Neural progenitor cell (in vitro differentiated cells): Measurements from ENCODE around the gene TMEM273. TPM values are rescaled to one million over a fixed set of nuclear protein-coding genes. Genes with fewer than 3 reads are reported as not detected.

Source experiments
- DNase-seq: peaks from one replicate; pipeline ENCODE4 v3.0.0-alpha.2; 2016; ENCODE audit warnings: low spot score
- H2AFZ ChIP-seq: fragments of 200-600 bp; sonication (generic); replicated peaks from 2 replicates; pipeline ENCODE4 v1.6.1; 2016; ENCODE audit warnings: antibody characterized with exemption
- H3F3A ChIP-seq: fragments of 200-600 bp; sonication (generic); 2 replicates; pipeline ENCODE4 v1.6.1; 2016; ENCODE audit warnings: antibody characterized with exemption, low read depth
- H3K27ac ChIP-seq: fragments of 200-600 bp; sonication (generic); 2 replicates; pipeline ENCODE4 v1.5.1; 2016; ENCODE audit warnings: mild to moderate bottlenecking
- H3K27me3 ChIP-seq: fragments of 200-600 bp; sonication (generic); 2 replicates; pipeline ENCODE4 v1.6.1; 2016; ENCODE audit warnings: mild to moderate bottlenecking, moderate library complexity
- H3K36me3 ChIP-seq: fragments of 200-600 bp; sonication (generic); 2 replicates; pipeline ENCODE4 v1.5.1; 2016
- H3K4me1 ChIP-seq: fragments of 200-600 bp; sonication (generic); 2 replicates; pipeline ENCODE4 v1.6.1; 2016; ENCODE audit warnings: mixed run types
- H3K4me2 ChIP-seq: fragments of 200-600 bp; sonication (generic); 2 replicates; pipeline ENCODE4 v1.6.1; 2016
- H3K4me3 ChIP-seq: fragments of 200-600 bp; sonication (generic); 2 replicates; pipeline ENCODE4 v1.5.1; 2016
- H3K79me2 ChIP-seq: fragments of 200-600 bp; sonication (generic); 2 replicates; pipeline ENCODE4 v1.6.1; 2016; ENCODE audit warnings: low read depth
- H3K9ac ChIP-seq: fragments of 200-600 bp; sonication (generic); 2 replicates; pipeline ENCODE4 v1.6.1; 2016
- H3K9me3 ChIP-seq: fragments of 200-600 bp; sonication (generic); 2 replicates; pipeline ENCODE4 v1.5.1; 2016; ENCODE audit warnings: low read depth
- H4K20me1 ChIP-seq: fragments of 200-600 bp; sonication (generic); 2 replicates; pipeline ENCODE4 v1.6.1; 2016; ENCODE audit warnings: low read depth
- H3K27ac Mint-ChIP-seq: 3 replicates; pipeline ENCODE4 v1.8.0; 2021; ENCODE audit warnings: mixed read lengths
- H3K27me3 Mint-ChIP-seq: 2 replicates; pipeline ENCODE4 v1.8.0; 2022; ENCODE audit warnings: low read depth, mild to moderate bottlenecking, inconsistent platforms, moderate library complexity, mixed read lengths; ENCODE audit not compliant: insufficient read depth
- H3K36me3 Mint-ChIP-seq: 3 replicates; pipeline ENCODE4 v1.8.0; 2021; ENCODE audit warnings: mixed read lengths
- H3K4me1 Mint-ChIP-seq: 3 replicates; pipeline ENCODE4 v1.8.0; 2021; ENCODE audit warnings: mixed read lengths
- H3K4me3 Mint-ChIP-seq: 3 replicates; pipeline ENCODE4 v1.8.0; 2021; ENCODE audit warnings: mild to moderate bottlenecking, moderate library complexity, mixed read lengths
- H3K9me3 Mint-ChIP-seq: 3 replicates; pipeline ENCODE4 v1.8.0; 2020; ENCODE audit warnings: mixed read lengths
- EZH2 ChIP-seq: fragments of 200-600 bp; sonication (generic); IDR thresholded peaks from 2 replicates; pipeline ENCODE4 v1.6.1; 2017; ENCODE audit warnings: antibody characterized with exemption, mild to moderate bottlenecking, moderate library complexity
- EZH2phosphoT487 ChIP-seq: fragments of 200-600 bp; sonication (generic); IDR thresholded peaks from 2 replicates; pipeline ENCODE4 v1.6.1; 2017; ENCODE audit warnings: antibody characterized with exemption
- total RNA-seq: library from RNA; depleted of rRNA; stranded (reverse); fragments of >200 nt; gene quantifications from 2 replicates; pipeline ENCODE4 v1.2.3, GENCODE V29; 2015; ENCODE audit warnings: low replicate concordance
- TF ChIP-seq, protein P1 (sequence below): fragments of 200-600 bp; sonication (generic); IDR thresholded peaks from 2 replicates; pipeline ENCODE4 v1.5.1; 2017; ENCODE audit warnings: antibody characterized with exemption, mild to moderate bottlenecking

Gene TMEM273
- total RNA-seq, 1 donor from 2014 or later: not detected

GRCh38 chr10:49187044-49187484 lies 1.1 kb downstream of the TMEM273 start:
- H3K4me1 Mint-ChIP-seq: peaks cover 7% of the 10 kb centered on the region
- Histone ChIP-seq H3K9ac (no peak overlapping the region), H3K27ac (no peak overlapping the region)

GRCh38 chr10:49186613-49187012 lies 1.6 kb downstream of the TMEM273 start:
- Histone ChIP-seq H3K4me1 (peaks cover 8% of the 10 kb centered on the region), H3K27ac (no peak overlapping the region), H3K9ac (no peak overlapping the region), H3F3A (no peaks in the 10 kb centered on the region), H3K36me3 (no peaks in the 10 kb centered on the region), H3K79me2 (no peaks in the 10 kb centered on the region), H3K4me3 (no peak overlapping the region), H3K27me3 (no peaks in the 10 kb centered on the region), H4K20me1 (no peaks in the 10 kb centered on the region), H3K9me3 (no peaks in the 10 kb centered on the region), H2AFZ (no peak overlapping the region), H3K4me2 (no peak overlapping the region)
- no peak for DNase-seq
- TF ChIP-seq EZH2: no peak
- no peak for TF ChIP-seq EZH2phosphoT487
- TF ChIP-seq, protein P1, sequence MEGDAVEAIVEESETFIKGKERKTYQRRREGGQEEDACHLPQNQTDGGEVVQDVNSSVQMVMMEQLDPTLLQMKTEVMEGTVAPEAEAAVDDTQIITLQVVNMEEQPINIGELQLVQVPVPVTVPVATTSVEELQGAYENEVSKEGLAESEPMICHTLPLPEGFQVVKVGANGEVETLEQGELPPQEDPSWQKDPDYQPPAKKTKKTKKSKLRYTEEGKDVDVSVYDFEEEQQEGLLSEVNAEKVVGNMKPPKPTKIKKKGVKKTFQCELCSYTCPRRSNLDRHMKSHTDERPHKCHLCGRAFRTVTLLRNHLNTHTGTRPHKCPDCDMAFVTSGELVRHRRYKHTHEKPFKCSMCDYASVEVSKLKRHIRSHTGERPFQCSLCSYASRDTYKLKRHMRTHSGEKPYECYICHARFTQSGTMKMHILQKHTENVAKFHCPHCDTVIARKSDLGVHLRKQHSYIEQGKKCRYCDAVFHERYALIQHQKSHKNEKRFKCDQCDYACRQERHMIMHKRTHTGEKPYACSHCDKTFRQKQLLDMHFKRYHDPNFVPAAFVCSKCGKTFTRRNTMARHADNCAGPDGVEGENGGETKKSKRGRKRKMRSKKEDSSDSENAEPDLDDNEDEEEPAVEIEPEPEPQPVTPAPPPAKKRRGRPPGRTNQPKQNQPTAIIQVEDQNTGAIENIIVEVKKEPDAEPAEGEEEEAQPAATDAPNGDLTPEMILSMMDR: no peak
- Mint-ChIP-seq H3K27ac (no peak overlapping the region), H3K27me3 (no peaks in the 10 kb centered on the region), H3K4me3 (no peak overlapping the region), H3K36me3 (no peaks in the 10 kb centered on the region), H3K4me1 (peaks cover 7% of the 10 kb centered on the region), H3K9me3 (no peaks in the 10 kb centered on the region)

More at GRCh38 chr10:49187044-49187484, 1.1 kb downstream of the TMEM273 start:
- Mint-ChIP-seq H3K36me3 (no peaks in the 10 kb centered on the region), H3K27me3 (no peaks in the 10 kb centered on the region), H3K27ac (no peak overlapping the region), H3K9me3 (no peaks in the 10 kb centered on the region), H3K4me3 (no peak overlapping the region)
- no peaks in the 10 kb centered on the region for H3K79me2 ChIP-seq
- H3K4me3 ChIP-seq: no peak overlapping the region
- no peak for TF ChIP-seq EZH2
- TF ChIP-seq, protein P1: no peak
- TF ChIP-seq EZH2phosphoT487: no peak
- peaks cover 8% of the 10 kb centered on the region for H3K4me1 ChIP-seq
- no peaks in the 10 kb centered on the region for H3F3A ChIP-seq
- no peaks in the 10 kb centered on the region for H3K9me3 ChIP-seq
- H3K4me2 ChIP-seq: no peak overlapping the region
- no peaks in the 10 kb centered on the region for H3K27me3 ChIP-seq
- H3K36me3 ChIP-seq: no peaks in the 10 kb centered on the region
- H4K20me1 ChIP-seq: no peaks in the 10 kb centered on the region
- DNase-seq: no peak
- H2AFZ ChIP-seq: no peak overlapping the region

GRCh38 chr10:49185213-49185612 lies 3.0 kb downstream of the TMEM273 start:
- TF ChIP-seq, protein P1: no peak
- TF ChIP-seq EZH2: no peak
- TF ChIP-seq EZH2phosphoT487: no peak
- Mint-ChIP-seq H3K27me3 (no peaks in the 10 kb centered on the region), H3K4me1 (peaks cover 7% of the 10 kb centered on the region), H3K9me3 (no peaks in the 10 kb centered on the region), H3K36me3 (no peaks in the 10 kb centered on the region), H3K27ac (no peak overlapping the region), H3K4me3 (no peak overlapping the region)
- Histone ChIP-seq H3K79me2 (no peaks in the 10 kb centered on the region), H3K27ac (no peak overlapping the region), H2AFZ (no peak overlapping the region), H3K27me3 (no peaks in the 10 kb centered on the region), H3K9me3 (no peaks in the 10 kb centered on the region), H4K20me1 (no peaks in the 10 kb centered on the region), H3F3A (no peaks in the 10 kb centered on the region), H3K4me3 (no peak overlapping the region), H3K4me2 (no peak overlapping the region), H3K36me3 (no peaks in the 10 kb centered on the region), H3K4me1 (peaks cover 8% of the 10 kb centered on the region), H3K9ac (no peak overlapping the region)
- no peak for DNase-seq
